ENCODE measurements around the gene PACSIN2. TPM values are rescaled to one million over a fixed set of nuclear protein-coding genes. Genes with fewer than 3 reads are reported as not detected.
A peak's percentile ranks its signal among the peaks of the same experiment; 100 is the strongest.

PACSIN2 gene
- total RNA-seq, 1 experiment from 2014 or later: 224 TPM

DNA sequence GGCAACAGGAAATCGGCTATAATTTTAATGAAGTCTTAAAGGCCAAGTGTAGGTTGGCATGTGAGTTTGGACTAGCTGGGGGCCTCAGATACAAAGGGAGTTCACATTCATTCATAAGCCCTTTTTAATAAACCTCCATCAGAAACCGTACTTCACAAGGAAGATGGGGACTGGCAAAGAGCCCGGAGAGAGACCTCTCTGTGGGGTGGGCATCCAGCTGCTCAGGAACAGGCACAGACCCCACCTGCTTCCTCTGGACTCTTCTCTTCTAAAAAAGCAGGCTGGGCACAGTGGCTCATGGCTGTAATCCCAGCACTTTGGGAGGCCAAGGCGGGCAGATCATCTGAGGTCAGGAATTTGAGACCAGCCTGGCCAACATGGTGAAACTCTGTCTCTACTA is 154.0 kb downstream of the PACSIN2 start:
- no peaks in the 10 kb centered on the region for H3K27me3 Mint-ChIP-seq (ENCODE audit: unreplicated experiment)
- peaks cover 29% of the 10 kb centered on the region for H3K4me1 Mint-ChIP-seq (ENCODE audit: low read depth, unreplicated experiment)
- H3K36me3 Mint-ChIP-seq (ENCODE audit: insufficient read depth, unreplicated experiment): peaks cover 72% of the 10 kb centered on the region
- CTCF ChIA-PET: no interaction called here
- TF ChIP-seq, protein P1, sequence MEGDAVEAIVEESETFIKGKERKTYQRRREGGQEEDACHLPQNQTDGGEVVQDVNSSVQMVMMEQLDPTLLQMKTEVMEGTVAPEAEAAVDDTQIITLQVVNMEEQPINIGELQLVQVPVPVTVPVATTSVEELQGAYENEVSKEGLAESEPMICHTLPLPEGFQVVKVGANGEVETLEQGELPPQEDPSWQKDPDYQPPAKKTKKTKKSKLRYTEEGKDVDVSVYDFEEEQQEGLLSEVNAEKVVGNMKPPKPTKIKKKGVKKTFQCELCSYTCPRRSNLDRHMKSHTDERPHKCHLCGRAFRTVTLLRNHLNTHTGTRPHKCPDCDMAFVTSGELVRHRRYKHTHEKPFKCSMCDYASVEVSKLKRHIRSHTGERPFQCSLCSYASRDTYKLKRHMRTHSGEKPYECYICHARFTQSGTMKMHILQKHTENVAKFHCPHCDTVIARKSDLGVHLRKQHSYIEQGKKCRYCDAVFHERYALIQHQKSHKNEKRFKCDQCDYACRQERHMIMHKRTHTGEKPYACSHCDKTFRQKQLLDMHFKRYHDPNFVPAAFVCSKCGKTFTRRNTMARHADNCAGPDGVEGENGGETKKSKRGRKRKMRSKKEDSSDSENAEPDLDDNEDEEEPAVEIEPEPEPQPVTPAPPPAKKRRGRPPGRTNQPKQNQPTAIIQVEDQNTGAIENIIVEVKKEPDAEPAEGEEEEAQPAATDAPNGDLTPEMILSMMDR (IDR thresholded peaks at IDR 0.05; ENCODE audit: unreplicated experiment): no peak
- DNase-seq: no peak
- H3K27ac Mint-ChIP-seq (ENCODE audit: unreplicated experiment): peak overlapping the region; percentile 79
- intact Hi-C loops (cut with micrococcal nuclease; ENCODE audit: unreplicated experiment): no loop called here
- H3K9me3 Mint-ChIP-seq (ENCODE audit: low read depth, unreplicated experiment): peaks cover 5% of the 10 kb centered on the region
- H3K4me3 Mint-ChIP-seq (ENCODE audit: low read depth, unreplicated experiment): no peak overlapping the region
- BruUV-seq (replicated peaks): no TSS peak

DNA sequence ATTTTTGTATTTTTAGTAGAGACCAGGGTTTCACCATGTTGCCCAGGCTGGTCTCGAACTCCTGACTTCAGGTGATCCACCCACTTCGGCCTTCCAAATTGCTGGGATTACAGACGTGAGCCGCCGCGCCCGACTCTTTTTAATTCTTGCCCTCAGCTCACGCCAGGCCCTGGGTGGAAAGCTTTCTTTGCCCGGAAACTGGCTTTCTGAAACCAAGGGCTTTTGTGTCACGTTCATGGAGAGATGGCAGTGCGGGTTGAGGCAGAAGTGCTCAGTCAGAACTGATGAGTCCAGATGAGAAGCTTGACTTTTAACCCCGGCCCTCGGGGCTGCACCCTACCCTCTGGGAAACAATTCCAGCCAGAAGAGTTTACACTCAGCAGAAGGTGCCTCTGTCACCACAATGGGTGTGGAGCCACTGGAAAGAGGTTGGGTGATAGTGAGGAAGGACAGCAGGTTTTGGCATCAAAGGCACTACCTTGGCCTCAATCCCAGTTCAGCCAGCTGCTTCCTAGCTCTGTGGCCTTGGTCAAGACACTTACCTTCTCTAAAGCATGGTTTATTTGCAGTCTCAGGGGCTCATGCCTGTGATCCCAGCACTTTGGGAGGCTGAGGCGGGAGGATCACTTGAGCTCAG is 157.0 kb downstream of the PACSIN2 start:
- no peak for DNase-seq
- H3K4me3 Mint-ChIP-seq (ENCODE audit: low read depth, unreplicated experiment): no peak overlapping the region
- peaks cover 16% of the 10 kb centered on the region for H3K4me1 Mint-ChIP-seq (ENCODE audit: low read depth, unreplicated experiment)
- TF ChIP-seq, protein P1 (IDR thresholded peaks at IDR 0.05; ENCODE audit: unreplicated experiment): no peak
- CTCF ChIA-PET: interaction anchor here (2.1 kb wide), 1 partner anchor 10 kb away, joined by 7 read pairs; no protein-coding TSS in a partner anchor
- BruUV-seq (replicated peaks): TSS peak; percentile 65
- H3K36me3 Mint-ChIP-seq (ENCODE audit: insufficient read depth, unreplicated experiment): peaks cover 53% of the 10 kb centered on the region
- H3K9me3 Mint-ChIP-seq (ENCODE audit: low read depth, unreplicated experiment): no peaks in the 10 kb centered on the region
- intact Hi-C loops (cut with micrococcal nuclease; ENCODE audit: unreplicated experiment): no loop called here
- no peaks in the 10 kb centered on the region for H3K27me3 Mint-ChIP-seq (ENCODE audit: unreplicated experiment)
- H3K27ac Mint-ChIP-seq (ENCODE audit: unreplicated experiment): no peak overlapping the region

DNA sequence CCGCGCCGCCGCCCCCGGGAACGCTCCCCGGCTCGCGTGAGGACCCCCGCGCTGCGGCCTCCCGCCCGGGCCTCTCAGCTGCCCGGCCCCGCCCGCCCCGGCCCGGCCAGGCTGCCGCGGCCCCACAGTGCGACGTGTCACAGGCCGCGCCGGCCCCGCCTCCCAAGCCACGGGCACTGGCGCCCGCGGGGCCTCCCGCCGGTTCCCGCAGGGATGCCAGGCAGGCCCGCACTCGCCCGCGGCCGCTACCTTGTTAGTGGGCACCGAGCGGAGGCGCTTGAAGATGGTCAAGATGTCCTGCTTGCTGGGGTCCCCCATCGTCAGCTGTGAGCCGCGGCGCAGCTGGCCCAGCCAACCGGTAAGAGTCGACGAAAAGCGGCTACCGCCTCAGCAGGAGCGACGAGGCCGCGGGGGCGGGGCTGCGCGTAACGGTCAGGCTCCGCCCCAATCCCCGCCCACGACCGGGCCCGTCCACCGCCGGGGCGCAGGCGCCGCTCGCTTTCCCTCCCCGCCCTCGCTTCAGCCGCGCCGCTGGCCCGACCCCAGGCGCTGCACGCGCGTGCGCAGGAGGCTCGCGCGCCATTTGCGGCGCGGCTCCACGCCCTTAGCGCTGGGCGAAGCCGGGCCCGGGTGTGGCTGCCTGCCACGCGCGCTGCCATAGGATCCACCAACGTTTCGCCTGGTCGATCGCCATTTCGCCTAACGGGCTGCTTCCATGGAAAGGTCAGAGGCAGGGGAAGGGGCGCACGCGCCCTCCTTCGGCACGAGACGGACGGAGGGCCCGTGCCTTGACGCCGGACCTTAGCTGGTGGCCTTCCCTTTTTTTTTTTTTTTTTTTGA is 157.9 kb downstream of the PACSIN2 start, which contains the start of gene ARFGAP3:
Gene ARFGAP3 (minus strand): TSS at position 409 of the 840 bp plus-strand sequence. CDS start 91 bp downstream, at position 318.
- no peaks in the 10 kb centered on the region for H3K9me3 Mint-ChIP-seq (ENCODE audit: low read depth, unreplicated experiment)
- H3K27ac Mint-ChIP-seq (ENCODE audit: unreplicated experiment): peak within 1 kb of the TSS; percentile 92
- H3K36me3 Mint-ChIP-seq (ENCODE audit: insufficient read depth, unreplicated experiment): peaks cover 48% of the 10 kb centered on the region
- peak; percentile 98 for DNase-seq
- intact Hi-C loops (cut with micrococcal nuclease; ENCODE audit: unreplicated experiment): no loop called here
- peaks cover 11% of the 10 kb centered on the region for H3K4me1 Mint-ChIP-seq (ENCODE audit: low read depth, unreplicated experiment)
- CTCF ChIA-PET: interaction anchor here (0.8 to 2.1 kb wide), 3 partner anchors 10 to 31 kb away, joined by 3 to 7 read pairs (median 7); no protein-coding TSS in a partner anchor
- H3K4me3 Mint-ChIP-seq (ENCODE audit: low read depth, unreplicated experiment): peak within 1 kb of the TSS; percentile 83
- TF ChIP-seq, protein P1 (IDR thresholded peaks at IDR 0.05; ENCODE audit: unreplicated experiment): no peak
- BruUV-seq (replicated peaks): no TSS peak
- H3K27me3 Mint-ChIP-seq (ENCODE audit: unreplicated experiment): no peaks in the 10 kb centered on the region

GRCh38 chr22:42856179-42856864 is 158.6 kb downstream of the PACSIN2 start:
- Mint-ChIP-seq H3K27me3 (ENCODE audit: unreplicated experiment) (no peaks in the 10 kb centered on the region), H3K4me1 (ENCODE audit: low read depth, unreplicated experiment) (peaks cover 7% of the 10 kb centered on the region), H3K4me3 (ENCODE audit: low read depth, unreplicated experiment) (peak overlapping the region; percentile 83), H3K36me3 (ENCODE audit: insufficient read depth, unreplicated experiment) (peaks cover 40% of the 10 kb centered on the region), H3K27ac (ENCODE audit: unreplicated experiment) (peak overlapping the region; percentile 92), H3K9me3 (ENCODE audit: low read depth, unreplicated experiment) (no peaks in the 10 kb centered on the region)
- BruUV-seq (replicated peaks): no TSS peak
- TF ChIP-seq, protein P1 (IDR thresholded peaks at IDR 0.05; ENCODE audit: unreplicated experiment): no peak
- intact Hi-C loops (cut with micrococcal nuclease; ENCODE audit: unreplicated experiment): no loop called here
- peak; percentile 26 for DNase-seq
- CTCF ChIA-PET: interaction anchor here (0.7 to 1.1 kb wide), 3 partner anchors 11 to 325 kb away, joined by 3 to 7 read pairs (median 4); no protein-coding TSS in a partner anchor

Measured in Calu3 (cell line).